Measurements from ENCODE around the gene ALKBH8.
"Not testable (repeated sequence)": the region's sequence is repeated elsewhere in the genome, so short reads cannot be mapped to it uniquely, and the experiment has no call there.

- TF ChIP-seq CTCF, POLR2A (IDR thresholded peaks at IDR 0.05): not testable (repeated sequence)
These were observed 68.2 kb downstream of the ALKBH8 start for GRCh38 chr11:107497371-107497770.

All from thyroid gland (tissue), 4 donors.